ENCODE data around the gene LMTK3. TPM values are rescaled to one million over a fixed set of nuclear protein-coding genes. Genes with fewer than 3 reads are reported as not detected.
A peak's percentile ranks its signal among the peaks of the same experiment; 100 is the strongest.

LMTK3 gene
- total and polyA plus RNA-seq, 9 of the 15 experiments (the other 6 are each of a cell fraction or from before 2014, with no cell fraction given): 0.35 to 12.3 (median 2.0) TPM; not detected in 2

- Histone ChIP-seq H3K27me3 (ENCODE audit: control insufficient read depth in 2 of 2, insufficient read depth in 2 of 2, low read length in 2 of 2) (no peaks in the 10 kb centered on the region), H4K20me1 (replicated peaks; ENCODE audit: control insufficient read depth, insufficient read depth, low read length) (no peaks in the 10 kb centered on the region), H3K79me2 (ENCODE audit: control insufficient read depth, insufficient read depth, low read length) (no peaks in the 10 kb centered on the region), H3K36me3 (ENCODE audit: control insufficient read depth, insufficient read depth, low read length) (no peaks in the 10 kb centered on the region), H3K9me3 (replicated peaks; ENCODE audit: control insufficient read depth, insufficient read depth, low read depth, low read length) (peaks cover 4% of the 10 kb centered on the region; the same call in 1 of the 2 replicates), H3K4me2 (ENCODE audit: insufficient read depth, low read length) (no peak overlapping the region), H3K9ac (ENCODE audit: insufficient read depth in 1 of 2, low read depth in 2 of 2, low read length in 2 of 2) (no peak overlapping the region), H2AFZ (ENCODE audit: low read depth, low read length) (no peak overlapping the region), H3K27ac (ENCODE audit: extremely low read depth, low read depth, low read length) (no peak overlapping the region), H3K4me3 (no peak overlapping the region), H3K4me1 (replicated peaks in 1 of 2; ENCODE audit: control insufficient read depth in 2 of 2, insufficient read depth in 2 of 2, low read length in 2 of 2) (no peaks in the 10 kb centered on the region), H3K9me1 (ENCODE audit: control insufficient read depth, insufficient read depth, low read length) (no peaks in the 10 kb centered on the region)
- TF ChIP-seq EGR1 (conservative IDR thresholded peaks at IDR 0.05) (no peak), YY1 (IDR thresholded peaks at IDR 0.05; ENCODE audit: borderline replicate concordance in 1 of 3, control insufficient read depth in 1 of 3, extremely low read depth in 1 of 3, insufficient read depth in 3 of 3, insufficient read length in 1 of 3, insufficient replicate concordance in 2 of 3, low read depth in 1 of 3, low read length in 2 of 3) (peak in 2 of 3 experiments; percentile 24 to 75), CEBPG (CRISPR knock-in tag; IDR thresholded peaks at IDR 0.05) (no peak), CEBPG (tag; conservative IDR thresholded peaks at IDR 0.05 in 1 of 2, IDR thresholded peaks at IDR 0.05 in 1 of 2) (no peak)
- CTCF ChIA-PET (ENCODE audit: low intra/inter-chr PET ratio): no interaction called here
- intact Hi-C loops (cut with micrococcal nuclease): no loop called here
- in situ Hi-C loops (cut with MboI): no loop called here
- DNase-seq (ENCODE audit: extremely low read depth in 1 of 4, low spot score in 3 of 4) (no peak), ATAC-seq (no peak), FAIRE-seq (no peak)
- 9% methylated on average over 2 of the region's 2 CpGs for WGBS (ENCODE audit: insufficient coverage, low coverage, missing lambda C conversion rate)
- no TSS peak for BruUV-seq (replicated peaks)
- POLR2A ChIA-PET: interaction anchor here (1.2 kb wide), 1 partner anchor 22 kb away, joined by 3 read pairs; no protein-coding TSS in a partner anchor
These were observed 12.6 kb upstream of the LMTK3 start for GRCh38 chr19:48524221-48524620.

- no peak overlapping the region for H2AFZ ChIP-seq (ENCODE audit: low read depth, low read length)
- H3K36me3 ChIP-seq (ENCODE audit: control insufficient read depth, insufficient read depth, low read length): no peaks in the 10 kb centered on the region
- no peak for TF ChIP-seq THRAP3 (IDR thresholded peaks at IDR 0.05; ENCODE audit: borderline replicate concordance)
- TF ChIP-seq, protein P1, sequence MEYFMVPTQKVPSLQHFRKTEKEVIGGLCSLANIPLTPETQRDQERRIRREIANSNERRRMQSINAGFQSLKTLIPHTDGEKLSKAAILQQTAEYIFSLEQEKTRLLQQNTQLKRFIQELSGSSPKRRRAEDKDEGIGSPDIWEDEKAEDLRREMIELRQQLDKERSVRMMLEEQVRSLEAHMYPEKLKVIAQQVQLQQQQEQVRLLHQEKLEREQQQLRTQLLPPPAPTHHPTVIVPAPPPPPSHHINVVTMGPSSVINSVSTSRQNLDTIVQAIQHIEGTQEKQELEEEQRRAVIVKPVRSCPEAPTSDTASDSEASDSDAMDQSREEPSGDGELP (CRISPR knock-in tag; IDR thresholded peaks at IDR 0.05; ENCODE audit: borderline replicate concordance): no peak
These were observed 8.5 kb upstream of the LMTK3 start for GRCh38 chr19:48520134-48520533.

More at GRCh38 chr19:48520134-48520533, 8.5 kb upstream of the LMTK3 start:
- POLR2A ChIA-PET: interaction anchor here (0.5 to 1.3 kb wide), 2 partner anchors 14 to 758 kb away, joined by 4 to 6 read pairs; no protein-coding TSS in a partner anchor
- Histone ChIP-seq H3K79me2 (ENCODE audit: control insufficient read depth, insufficient read depth, low read length) (no peaks in the 10 kb centered on the region), H3K4me3 (no peak overlapping the region), H3K4me2 (ENCODE audit: insufficient read depth, low read length) (no peak overlapping the region), H3K4me1 (replicated peaks in 1 of 2; ENCODE audit: control insufficient read depth in 2 of 2, insufficient read depth in 2 of 2, low read length in 2 of 2) (peaks cover 0 to 8% of the 10 kb centered on the region in 2 experiments; a peak in 2 of 5 replicates), H4K20me1 (replicated peaks; ENCODE audit: control insufficient read depth, insufficient read depth, low read length) (no peaks in the 10 kb centered on the region), H3K27ac (ENCODE audit: extremely low read depth, low read depth, low read length) (no peak overlapping the region), H3K9me1 (ENCODE audit: control insufficient read depth, insufficient read depth, low read length) (no peaks in the 10 kb centered on the region), H3K9ac (ENCODE audit: insufficient read depth in 1 of 2, low read depth in 2 of 2, low read length in 2 of 2) (no peak overlapping the region), H3K9me3 (replicated peaks; ENCODE audit: control insufficient read depth, insufficient read depth, low read depth, low read length) (0 out of 2 replicates have a peak, but pooled peaks cover 2% of the 10 kb centered on the region), H3K27me3 (ENCODE audit: control insufficient read depth in 2 of 2, insufficient read depth in 2 of 2, low read length in 2 of 2) (no peaks in the 10 kb centered on the region)
- in situ Hi-C loops (cut with MboI): no loop called here
- FAIRE-seq (no peak), ATAC-seq (no peak), DNase-seq (ENCODE audit: extremely low read depth in 1 of 4, low spot score in 3 of 4) (no peak)
- intact Hi-C loops (cut with micrococcal nuclease): no loop called here
- CTCF ChIA-PET (ENCODE audit: low intra/inter-chr PET ratio): no interaction called here
- no TSS peak for BruUV-seq (replicated peaks)
- 34% methylated on average over 4 of the region's 4 CpGs for WGBS (ENCODE audit: insufficient coverage, low coverage, missing lambda C conversion rate)
